HG03064 (cell line): ENCODE measurements around the gene TUT4.

Source experiments
- ATAC-seq: cut with Tn5 transposase; IDR thresholded peaks from one replicate; pipeline ENCODE4 v1.9.1; 2021; ENCODE audit warnings: low read depth; ENCODE audit not compliant: unreplicated experiment

The TUT4 gene

GRCh38 chr1:52423055-52423454 lies 129.8 kb downstream of the TUT4 start:
- no peak for ATAC-seq

- no peak for ATAC-seq
These were observed 132.2 kb downstream of the TUT4 start for GRCh38 chr1:52420713-52421112.

- no peak for ATAC-seq
These were observed 136.1 kb downstream of the TUT4 start for GRCh38 chr1:52416811-52417210.

- no peak for ATAC-seq
These were observed 137.9 kb downstream of the TUT4 start for GRCh38 chr1:52414942-52415341.

- no peak for ATAC-seq
These were observed 139.4 kb downstream of the TUT4 start for GRCh38 chr1:52413410-52413989.

GRCh38 chr1:52404975-52405338 lies 147.9 kb downstream of the TUT4 start:
- no peak for ATAC-seq

- ATAC-seq, result peak; percentile 88
These were observed 148.5 kb downstream of the TUT4 start, which contains the start of the genes ORC1 and PRPF38A for GRCh38 chr1:52404116-52404974. ORC1 (minus strand) TSS chr1:52404423; CDS start chr1:52402223, 2,200 bp downstream. PRPF38A (plus strand) TSS chr1:52404602; CDS start chr1:52404750, 148 bp downstream.

- peak; percentile 19 for ATAC-seq
These were observed 149.3 kb downstream of the TUT4 start for GRCh38 chr1:52403566-52404115.

- ATAC-seq, result no peak
These were observed 150.0 kb downstream of the TUT4 start for GRCh38 chr1:52402860-52403240.

GRCh38 chr1:52400131-52400530 lies 152.8 kb downstream of the TUT4 start:
- ATAC-seq, result no peak

- ATAC-seq, result no peak
These were observed 153.3 kb downstream of the TUT4 start for GRCh38 chr1:52399629-52400028.

GRCh38 chr1:52393174-52393573 lies 159.7 kb downstream of the TUT4 start:
- no peak for ATAC-seq

GRCh38 chr1:52386458-52386857 lies 166.4 kb downstream of the TUT4 start:
- no peak for ATAC-seq

GRCh38 chr1:52385376-52385775 lies 167.5 kb downstream of the TUT4 start:
- ATAC-seq, result no peak
